IPS-NIHi7 (cell line): Measurements from ENCODE around the gene NXPH3.
"Not testable (repeated sequence)": the region's sequence is repeated elsewhere in the genome, so short reads cannot be mapped to it uniquely, and the experiment has no call there.

Experiments
- DNase-seq: peaks from one replicate; pipeline ENCODE4 v3.0.0; 2012; ENCODE audit warnings: mixed read lengths; ENCODE audit errors: extremely low spot score

The NXPH3 gene

GRCh38 chr17:49554694-49555494, 20.8 kb upstream of the NXPH3 start:
- DNase-seq, result no peak

GRCh38 chr17:49555495-49556222, 20.0 kb upstream of the NXPH3 start:
- DNase-seq, result no peak

DNA sequence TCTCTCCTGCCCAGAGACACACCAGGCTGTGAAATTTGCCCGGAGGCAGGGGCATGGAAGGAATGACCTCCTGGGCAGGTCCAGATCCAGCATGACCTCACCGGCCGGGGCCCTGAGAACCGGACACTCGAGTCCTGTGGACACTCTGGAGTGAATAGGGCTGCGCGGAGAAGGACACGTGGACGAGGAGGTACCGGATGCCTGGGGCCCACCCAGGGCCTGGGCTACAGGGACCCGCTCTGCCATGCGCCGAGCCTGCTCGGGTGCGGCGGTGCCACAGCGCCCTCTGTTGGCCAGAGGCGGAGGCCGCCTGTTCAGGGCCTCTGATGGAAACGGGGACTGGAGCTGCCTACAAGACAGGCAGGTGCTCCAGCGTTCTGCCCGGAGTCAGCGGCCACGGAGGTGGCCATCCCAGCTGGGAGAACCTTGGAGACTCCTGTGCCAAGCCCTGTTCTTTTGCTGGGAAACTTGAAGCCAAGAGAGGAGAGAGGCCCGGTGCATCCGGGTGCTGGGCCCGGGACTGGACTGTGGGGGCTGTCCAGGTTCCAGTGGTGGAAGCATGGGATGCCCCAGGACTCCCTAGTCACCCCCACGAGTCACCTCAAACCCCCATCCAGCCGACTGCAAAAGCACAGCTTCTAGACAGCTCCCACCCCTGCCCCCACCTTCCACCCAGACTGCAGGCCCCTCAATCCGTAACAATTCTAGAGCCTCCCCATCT, 19.3 kb upstream of the NXPH3 start:
- DNase-seq, result peak; percentile 95

DNA sequence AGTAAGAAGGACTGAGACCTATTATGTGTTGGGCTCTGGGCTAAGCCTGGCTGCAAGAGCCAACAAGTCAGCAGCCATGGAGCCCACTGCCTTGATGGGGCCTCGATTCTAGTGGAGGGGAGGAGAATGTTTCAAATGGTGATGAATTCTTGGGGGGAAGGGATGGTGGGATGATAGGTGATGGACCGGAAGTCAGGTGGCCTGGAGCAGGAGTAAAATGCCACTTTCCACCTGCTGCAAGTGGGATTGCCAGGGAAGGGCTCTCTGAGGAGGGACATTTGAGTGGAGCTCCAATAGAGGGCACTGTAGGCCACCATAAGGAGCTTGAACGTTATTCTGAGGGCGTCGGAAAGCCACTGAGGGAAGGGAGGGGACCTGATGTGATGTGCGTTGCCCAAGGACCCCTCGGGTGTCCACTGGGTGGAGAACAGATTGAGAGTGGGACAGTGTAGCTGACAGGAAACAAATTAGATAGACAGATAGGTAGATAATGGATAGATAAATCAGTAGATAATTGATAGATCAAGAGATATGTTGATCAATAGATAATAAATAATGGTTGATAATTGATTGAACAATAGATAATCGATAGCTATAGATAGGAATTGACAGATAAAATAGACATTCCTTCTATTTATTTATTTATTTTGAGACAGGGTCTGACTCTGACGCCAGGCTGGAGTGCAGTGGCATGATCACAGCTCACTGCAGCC, 18.2 kb upstream of the NXPH3 start:
- peak; percentile 72 for DNase-seq

GRCh38 chr17:49564638-49565037, 11.0 kb upstream of the NXPH3 start:
- no peak for DNase-seq

DNA sequence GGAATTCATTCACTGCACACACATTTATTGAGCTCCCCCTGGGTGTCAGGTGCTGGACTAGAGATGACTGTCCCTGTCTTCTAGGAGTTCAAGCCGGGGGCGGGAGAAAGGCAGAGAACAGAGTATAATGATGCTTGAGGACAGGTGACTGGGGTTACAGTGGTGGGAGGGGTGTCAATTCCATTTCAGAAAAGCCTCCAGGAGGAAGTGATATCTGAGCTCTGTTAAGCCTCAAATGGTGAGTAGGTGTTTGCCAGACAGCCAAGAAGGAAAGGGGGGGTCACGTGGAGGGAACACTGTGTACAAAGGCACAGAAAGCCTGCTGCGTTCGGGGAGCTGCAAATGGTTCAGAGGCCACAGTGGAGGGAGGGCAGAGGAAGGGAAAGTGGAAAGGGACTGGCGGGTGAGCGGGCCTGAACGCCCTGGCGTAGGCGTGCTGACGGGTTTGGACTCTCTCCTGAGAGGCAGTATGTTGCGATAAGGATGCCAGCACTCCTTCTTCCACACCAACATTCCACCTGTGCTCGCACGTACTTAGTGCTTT, 9.7 kb upstream of the NXPH3 start:
- no peak for DNase-seq

DNA sequence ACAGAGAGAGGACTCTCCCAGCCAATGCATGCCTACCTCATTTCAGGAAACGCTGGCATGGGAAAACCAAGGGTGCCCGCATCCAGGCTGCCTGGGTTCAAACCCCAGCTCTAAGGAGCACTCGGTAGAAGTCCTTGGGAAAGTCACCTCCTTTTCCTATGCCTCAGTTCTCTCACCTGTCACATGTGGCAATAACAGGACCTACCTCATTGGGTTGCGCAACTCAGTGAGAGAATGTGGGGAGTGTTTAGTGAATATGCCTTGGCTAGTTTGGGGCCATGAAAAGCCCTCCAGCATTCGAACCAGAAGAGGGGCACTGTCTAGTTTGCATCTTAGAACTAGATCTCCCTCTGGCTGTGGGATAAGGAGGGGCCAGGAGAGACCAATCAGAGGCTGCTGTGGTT, 9.0 kb upstream of the NXPH3 start:
- DNase-seq, result no peak

GRCh38 chr17:49567104-49567521, 8.6 kb upstream of the NXPH3 start:
- no peak for DNase-seq

- peak; percentile 80 for DNase-seq
Measured at GRCh38 chr17:49567871-49568694, 7.6 kb upstream of the NXPH3 start.

GRCh38 chr17:49568695-49569047, 7.0 kb upstream of the NXPH3 start:
- DNase-seq, result not testable (repeated sequence)

DNA sequence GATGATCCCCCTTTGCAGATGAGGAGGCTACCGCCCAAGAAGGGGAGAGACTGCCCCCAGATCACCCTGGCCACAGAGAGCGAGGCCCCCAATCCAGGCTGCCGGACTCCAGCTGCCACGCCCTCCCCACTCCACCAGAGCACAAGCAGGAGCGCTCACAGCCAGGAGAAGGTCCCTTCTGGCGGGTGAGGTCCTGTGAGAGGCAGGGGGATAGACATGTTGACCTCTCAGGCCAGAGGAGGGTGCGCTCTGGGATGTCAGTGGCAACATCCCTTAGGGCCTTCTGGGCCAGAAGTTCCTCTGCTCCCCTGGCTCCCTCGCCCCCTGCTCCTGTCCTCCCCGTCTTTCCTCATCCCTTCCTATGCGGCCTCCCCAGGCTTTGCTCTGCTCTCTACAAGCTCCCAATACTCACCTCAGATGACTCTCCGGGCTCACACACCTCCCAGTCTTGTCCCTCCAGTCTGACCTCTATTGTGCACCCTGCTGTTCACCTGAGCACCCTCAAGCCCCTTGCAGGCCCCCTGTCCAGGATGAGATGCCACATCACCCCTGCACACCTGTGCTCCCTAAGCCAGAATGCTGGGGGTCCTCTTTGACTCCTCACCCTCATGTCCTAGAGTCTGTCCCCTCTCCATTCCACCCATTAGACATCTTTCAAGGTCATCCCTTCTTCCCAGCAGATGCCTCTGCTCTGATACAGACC, 5.0 kb upstream of the NXPH3 start:
- DNase-seq, result no peak

DNA sequence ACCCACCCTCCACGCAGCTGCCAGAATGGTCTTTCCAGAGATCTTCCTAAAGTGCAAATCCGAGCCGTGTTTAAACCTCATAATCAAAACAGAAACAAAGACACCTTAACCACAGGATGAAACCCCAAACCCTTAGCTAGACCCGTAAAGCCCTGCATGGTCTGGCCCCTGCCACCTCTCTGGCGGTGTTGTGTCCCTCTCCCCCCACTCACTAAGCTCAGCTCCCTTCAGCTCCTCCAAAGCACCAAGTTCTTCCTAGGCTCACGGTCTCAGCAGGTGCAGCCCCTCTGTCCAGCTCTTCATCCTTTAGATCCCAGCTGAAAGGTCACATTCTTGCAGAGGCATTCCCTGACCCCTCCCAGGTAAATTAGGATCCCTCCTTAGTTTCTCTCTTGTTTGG, 4.4 kb upstream of the NXPH3 start:
- no peak for DNase-seq

DNA sequence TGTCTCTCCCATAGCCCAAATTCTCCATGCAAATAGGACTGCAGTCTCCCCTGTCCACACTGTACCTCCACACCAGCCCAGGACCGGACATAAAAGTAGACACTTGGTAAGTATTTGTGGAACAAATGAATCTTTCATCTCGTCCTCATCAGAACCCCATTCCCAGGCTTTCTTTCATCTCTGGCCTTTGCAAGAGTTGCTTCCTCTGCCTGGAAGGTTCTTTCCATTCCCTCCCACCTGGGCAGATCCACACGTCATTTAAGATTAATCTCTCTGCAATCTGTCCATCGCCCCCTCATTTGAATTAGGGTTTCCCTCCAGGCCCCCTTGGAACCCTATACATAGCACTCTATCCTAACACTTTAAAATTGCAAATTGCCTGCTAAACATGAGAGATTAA, 3.9 kb upstream of the NXPH3 start:
- no peak for DNase-seq

DNA sequence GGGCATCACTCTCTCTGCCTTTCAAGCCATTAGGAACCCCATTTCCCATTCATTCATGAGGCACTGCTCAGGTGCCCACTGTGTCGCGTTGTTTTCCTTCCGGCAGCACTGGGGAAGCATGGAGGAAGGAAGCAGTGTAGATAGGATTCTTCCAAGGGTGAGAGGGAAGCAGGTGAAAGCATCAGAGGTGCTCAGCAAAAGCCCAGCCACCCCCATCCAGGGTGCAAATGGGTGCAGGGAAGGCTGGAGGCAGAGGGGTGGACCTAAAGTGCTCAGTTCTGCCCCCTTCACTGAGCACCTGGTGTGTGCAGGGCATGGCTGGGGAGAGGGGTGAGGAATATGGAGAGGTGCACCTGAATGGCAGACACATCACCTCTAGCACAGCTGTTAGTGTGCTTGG, 3.4 kb upstream of the NXPH3 start:
- no peak for DNase-seq

- no peak for DNase-seq
Measured at GRCh38 chr17:49572806-49573420, 2.8 kb upstream of the NXPH3 start.

- DNase-seq, result no peak
Measured at GRCh38 chr17:49573510-49574322, 2.0 kb upstream of the NXPH3 start.

DNA sequence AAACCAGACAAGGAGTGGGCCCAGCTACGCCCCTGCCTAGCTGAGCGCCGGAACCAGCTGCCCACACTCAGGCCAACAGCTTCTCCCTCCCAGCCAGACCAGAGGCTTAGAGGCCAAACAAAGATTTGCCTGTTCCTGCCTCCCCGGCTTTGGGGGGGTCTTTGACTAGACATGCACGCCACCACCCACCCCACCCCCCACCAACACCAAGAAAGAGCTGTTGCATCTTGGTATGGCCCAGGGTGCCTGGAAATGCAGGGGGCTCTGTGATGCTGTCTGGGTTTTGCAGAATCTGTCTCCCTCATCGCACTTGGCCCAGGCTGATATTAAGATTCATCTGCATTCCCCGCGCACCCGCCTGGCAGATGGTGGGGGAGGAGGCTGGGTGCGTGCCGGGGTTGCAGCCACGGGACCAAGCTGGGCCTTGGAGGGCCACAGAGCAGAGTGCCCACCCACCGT, 1.3 kb upstream of the NXPH3 start:
- no peak for DNase-seq

GRCh38 chr17:49574945-49575678, 559 bp upstream of the NXPH3 start:
- no peak for DNase-seq
